K562 (cell line): ENCODE data around the gene TMPRSS5. TPM values are rescaled to one million over a fixed set of nuclear protein-coding genes. Genes with fewer than 3 reads are reported as not detected.

Experiments used
- BRD4 ChIP-seq: fragments of 200-600 bp; sonication (generic); IDR thresholded peaks from 2 replicates; pipeline ENCODE4 v1.6.1; 2017; ENCODE audit warnings: inconsistent platforms
- BRD9 ChIP-seq: fragments of 450-650 bp; IDR thresholded peaks from 2 replicates; pipeline ENCODE4 v1.6.1; 2018; ENCODE audit warnings: low read depth; ENCODE audit not compliant: partially characterized antibody
- CTBP1 ChIP-seq: fragments of 450-650 bp; IDR thresholded peaks from 2 replicates; pipeline ENCODE4 v1.6.1; 2016; ENCODE audit warnings: borderline replicate concordance
- E2F3 ChIP-seq: fragments of 250-450 bp; sonication (Bioruptor Pico); IDR thresholded peaks from 2 replicates; pipeline ENCODE4 v1.4.0; 2020; ENCODE audit warnings: mild to moderate bottlenecking
- ESRRB ChIP-seq: fragments of 250-450 bp; sonication (Bioruptor Pico); IDR thresholded peaks from 2 replicates; pipeline ENCODE4 v1.5.0; 2020; ENCODE audit warnings: mild to moderate bottlenecking, moderate library complexity, borderline replicate concordance
- FOS ChIP-seq: IDR thresholded peaks from 3 replicates; pipeline ENCODE4 v1.6.1; 2011; ENCODE audit not compliant: insufficient read length; ENCODE audit errors: extremely low read depth
- GMEB1 ChIP-seq: fragments of 250-450 bp; sonication (Bioruptor Pico); IDR thresholded peaks from 2 replicates; pipeline ENCODE4 v1.4.0; 2020; ENCODE audit warnings: mild to moderate bottlenecking
- KAT2B ChIP-seq: IDR thresholded peaks from one replicate; pipeline ENCODE4 v1.6.1; 2012; ENCODE audit warnings: low read depth, mild to moderate bottlenecking, control low read depth, inconsistent platforms, low read length, moderate library complexity
- LEF1 ChIP-seq: fragments of 450-650 bp; IDR thresholded peaks from 2 replicates; pipeline ENCODE4 v1.6.1; 2016; ENCODE audit warnings: mild to moderate bottlenecking
- MTA3 ChIP-seq: fragments of 450-650 bp; formaldehyde crosslinking; IDR thresholded peaks from 2 replicates; pipeline ENCODE4 v1.6.1; 2017; ENCODE audit warnings: mild to moderate bottlenecking, borderline replicate concordance
- NBN ChIP-seq: fragments of 450-650 bp; IDR thresholded peaks from 2 replicates; pipeline ENCODE4 v1.6.1; 2016; ENCODE audit warnings: low read depth, mild to moderate bottlenecking
- POLR2A ChIP-seq: fragments of 450-650 bp; conservative IDR thresholded peaks from 2 replicates; pipeline ENCODE4 v1.6.1; 2016
- POLR3A ChIP-seq: IDR thresholded peaks from 2 replicates; pipeline ENCODE4 v1.6.1; 2011; ENCODE audit warnings: borderline replicate concordance, mild to moderate bottlenecking, moderate library complexity; ENCODE audit not compliant: insufficient read length, insufficient read depth; ENCODE audit errors: extremely low read depth
- SLC30A9 ChIP-seq: fragments of 250-450 bp; sonication (Bioruptor Pico); IDR thresholded peaks from 2 replicates; pipeline ENCODE4 v1.8.0; 2022; ENCODE audit warnings: mild to moderate bottlenecking, moderate library complexity
- SMARCC2 ChIP-seq: fragments of 450-650 bp; IDR thresholded peaks from 2 replicates; pipeline ENCODE4 v1.6.1; 2017; ENCODE audit warnings: antibody characterized with exemption, moderate library complexity, mild to moderate bottlenecking, low read depth
- TAF7 ChIP-seq: fragments of 450-650 bp; IDR thresholded peaks from 2 replicates; pipeline ENCODE4 v1.6.1; 2016; ENCODE audit warnings: missing genetic modification characterization, missing compliant biosample characterization
- ZNF124 ChIP-seq: sonication (generic); formaldehyde crosslinking; IDR thresholded peaks from 2 replicates; pipeline ENCODE4 v1.8.1; 2022; ENCODE audit warnings: missing genetic modification reagents
- ZNF280B ChIP-seq: fragments of 250-450 bp; sonication (Bioruptor Pico); IDR thresholded peaks from 2 replicates; pipeline ENCODE4 v1.5.1; 2021; ENCODE audit warnings: mild to moderate bottlenecking
- ZNF311 ChIP-seq: fragments of 250-450 bp; sonication (Bioruptor Pico); IDR thresholded peaks from 2 replicates; pipeline ENCODE4 v1.4.0; 2020; ENCODE audit warnings: mild to moderate bottlenecking, moderate library complexity
- ZNF830 ChIP-seq: fragments of 250-450 bp; sonication (Bioruptor Pico); IDR thresholded peaks from 2 replicates; pipeline ENCODE4 v1.5.0; 2021; ENCODE audit warnings: mild to moderate bottlenecking
- polyA plus RNA-seq, 8 experiments: library from polyadenylated mRNA; depleted of rRNA in 4 of 8; stranded (reverse) in 5 of 8; unstranded in 3 of 8; fragments of >200 nt; fragmentation: Nextera tagmentation in 2 of 8; fragmentation: Illumina TruSeq in 1 of 8; extraction: Ambion mirVana in 2 of 8; extraction: Trizol in 1 of 8; gene quantifications; 2 replicates each; pipeline versions ENCODE4 v1.2.1 to v1.2.3, GENCODE V29; 2011 to 2014; ENCODE audit warnings: inconsistent platforms in 1 of 8, missing spikeins in 1 of 8
- total RNA-seq, 7 experiments: library from RNA; depleted of rRNA in 6 of 7; stranded (reverse); fragments of >200 nt in 6 of 7; fragmentation: Illumina TruSeq in 2 of 7; extraction: Trizol in 2 of 7; gene quantifications; 2 replicates each; pipeline versions ENCODE4 v1.2.1 to v1.2.3, GENCODE V29; 2011 to 2021; ENCODE audit warnings: low replicate concordance in 1 of 7
- TF ChIP-seq, protein P1 (sequence below): fragments of 450-650 bp; formaldehyde crosslinking; IDR thresholded peaks from 2 replicates; pipeline ENCODE4 v1.4.0; 2022; ENCODE audit warnings: mild to moderate bottlenecking, moderate library complexity
- TF ChIP-seq, protein P2 (sequence below): sonication (generic); formaldehyde crosslinking; IDR thresholded peaks from 2 replicates; pipeline ENCODE4 v1.8.1; 2022; ENCODE audit warnings: missing genetic modification reagents

The TMPRSS5 gene
- total and polyA plus RNA-seq, 9 of the 15 experiments (the other 6 are each of a cell fraction or from before 2014, with no cell fraction given) = 0.07 to 0.49 (median 0.17) TPM; not detected in 1

GRCh38 chr11:113690619-113691569 is 15.2 kb downstream of the TMPRSS5 start (continued):
- TF ChIP-seq, protein P1, sequence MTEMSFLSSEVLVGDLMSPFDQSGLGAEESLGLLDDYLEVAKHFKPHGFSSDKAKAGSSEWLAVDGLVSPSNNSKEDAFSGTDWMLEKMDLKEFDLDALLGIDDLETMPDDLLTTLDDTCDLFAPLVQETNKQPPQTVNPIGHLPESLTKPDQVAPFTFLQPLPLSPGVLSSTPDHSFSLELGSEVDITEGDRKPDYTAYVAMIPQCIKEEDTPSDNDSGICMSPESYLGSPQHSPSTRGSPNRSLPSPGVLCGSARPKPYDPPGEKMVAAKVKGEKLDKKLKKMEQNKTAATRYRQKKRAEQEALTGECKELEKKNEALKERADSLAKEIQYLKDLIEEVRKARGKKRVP (CRISPR knock-in tag) = no peak
- TF ChIP-seq ZNF830 (no peak), SMARCC2 (peak; percentile 46; the same call in 1 of the 2 replicates), BRD4 (no peak), POLR3A (no peak), ZNF124 (CRISPR knock-in tag) (no peak), CTBP1 (peak; percentile 92), MTA3 (peak; percentile 87), FOS (peak; percentile 8), BRD9 (peak; percentile 90), ZNF311 (CRISPR knock-in tag) (no peak), ESRRB (no peak), POLR2A (peak; percentile 70), E2F3 (CRISPR knock-in tag) (no peak), ZNF280B (CRISPR knock-in tag) (no peak), SLC30A9 (no peak), GMEB1 (CRISPR knock-in tag) (no peak), NBN (peak; percentile 73; the same call in 1 of the 2 replicates), TAF7 (tag) (no peak; the same call in 1 of the 2 replicates), LEF1 (peak; percentile 72; the same call in 1 of the 2 replicates), KAT2B (no peak)
- TF ChIP-seq, protein P2, sequence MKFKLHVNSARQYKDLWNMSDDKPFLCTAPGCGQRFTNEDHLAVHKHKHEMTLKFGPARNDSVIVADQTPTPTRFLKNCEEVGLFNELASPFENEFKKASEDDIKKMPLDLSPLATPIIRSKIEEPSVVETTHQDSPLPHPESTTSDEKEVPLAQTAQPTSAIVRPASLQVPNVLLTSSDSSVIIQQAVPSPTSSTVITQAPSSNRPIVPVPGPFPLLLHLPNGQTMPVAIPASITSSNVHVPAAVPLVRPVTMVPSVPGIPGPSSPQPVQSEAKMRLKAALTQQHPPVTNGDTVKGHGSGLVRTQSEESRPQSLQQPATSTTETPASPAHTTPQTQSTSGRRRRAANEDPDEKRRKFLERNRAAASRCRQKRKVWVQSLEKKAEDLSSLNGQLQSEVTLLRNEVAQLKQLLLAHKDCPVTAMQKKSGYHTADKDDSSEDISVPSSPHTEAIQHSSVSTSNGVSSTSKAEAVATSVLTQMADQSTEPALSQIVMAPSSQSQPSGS = no peak
